Endothelial cell of umbilical vein (primary cell): Measurements from ENCODE around the gene ZNF675. TPM values are rescaled to one million over a fixed set of nuclear protein-coding genes. Genes with fewer than 3 reads are reported as not detected.

Experiments
- BruUV-seq: library from RNA; stranded (reverse); fragments of 400-500 nt; replicated peaks from 2 replicates; lab custom pipeline; 2021; lab: Mats Ljungman, UMichigan
- CTCF ChIA-PET: fragments of 300-600, 350-600 bp; sonication (Branson Sonifier 250); formaldehyde crosslinking; loops from one replicate; lab custom pipeline; 2021; ENCODE audit warnings: antibody characterized with exemption, inconsistent platforms; lab: Charles Lee
- POLR2A ChIA-PET: fragments of 300-600, 350-600 bp; sonication (Branson Sonifier 250); formaldehyde crosslinking; loops from one replicate; lab custom pipeline; 2021; ENCODE audit warnings: antibody characterized with exemption, inconsistent platforms; lab: Charles Lee
- DNase-seq: peaks from one replicate; pipeline ENCODE4 v3.0.0-alpha.2; 2011; ENCODE audit warnings: low read depth, low spot score
- FAIRE-seq: peaks from 2 replicates; lab custom pipeline; 2011; peaks lifted over from hg19 to GRCh38; lab: Jason Lieb, UNC
- H2AFZ ChIP-seq: 2 replicates; pipeline ENCODE4 v1.6.0; 2012; ENCODE audit warnings: low read depth, low read length, control low read depth, inconsistent platforms
- H3K27ac ChIP-seq: 2 replicates; pipeline ENCODE4 v1.5.1; 2011; ENCODE audit warnings: low read depth, mild to moderate bottlenecking, control low read depth, low read length, moderate library complexity; ENCODE audit not compliant: insufficient read depth
- H3K27me3 ChIP-seq, 2 experiments: 2 replicates each; pipeline versions ENCODE4 v1.6.0 to v1.6.1; 2011; ENCODE audit warnings: low read length in 2 of 2, mixed read lengths in 1 of 2; ENCODE audit not compliant: control insufficient read depth in 2 of 2, insufficient read depth in 2 of 2
- H3K36me3 ChIP-seq, 2 experiments: 2 replicates in 1 of 2; 3 replicates in 1 of 2; pipeline ENCODE4 v1.5.1; 2011; ENCODE audit warnings: low read length in 2 of 2, mild to moderate bottlenecking in 1 of 2, moderate library complexity in 1 of 2; ENCODE audit not compliant: control insufficient read depth in 2 of 2, insufficient read depth in 2 of 2; ENCODE audit errors: extremely low read depth in 1 of 2
- H3K4me1 ChIP-seq: 3 replicates; pipeline ENCODE4 v1.5.1; 2011; ENCODE audit warnings: mild to moderate bottlenecking, low read length; ENCODE audit not compliant: control insufficient read depth, insufficient read depth; ENCODE audit errors: extremely low read depth
- H3K4me2 ChIP-seq: 2 replicates; pipeline ENCODE4 v1.6.1; 2011; ENCODE audit warnings: low read length, control low read depth, mixed read lengths; ENCODE audit not compliant: insufficient read depth
- H3K4me3 ChIP-seq, 3 experiments: fragments of 200-600 bp in 1 of 3; sonication (generic), shearing (Covaris generic) in 1 of 3; replicated peaks in 1 of 3; 2 replicates each; pipeline ENCODE4 v1.5.1; 2011 to 2016; ENCODE audit warnings: control low read depth in 3 of 3, low read length in 3 of 3, mild to moderate bottlenecking in 2 of 3, inconsistent platforms in 1 of 3, low read depth in 1 of 3, moderate library complexity in 1 of 3; ENCODE audit not compliant: insufficient read depth in 1 of 3
- H3K79me2 ChIP-seq: 2 replicates; pipeline ENCODE4 v1.6.0; 2012; ENCODE audit warnings: low read length, inconsistent platforms; ENCODE audit not compliant: control insufficient read depth, insufficient read depth
- H3K9ac ChIP-seq: replicated peaks from 2 replicates; pipeline ENCODE3; 2011; ENCODE audit warnings: low read length, control low read depth; ENCODE audit not compliant: insufficient read depth; ENCODE audit errors: extremely low read depth
- H3K9me1 ChIP-seq: replicated peaks from 3 replicates; pipeline ENCODE4 v1.6.0; 2011; ENCODE audit warnings: mild to moderate bottlenecking, low read length; ENCODE audit not compliant: control insufficient read depth, insufficient read depth; ENCODE audit errors: extremely low read depth
- H3K9me3 ChIP-seq: replicated peaks from 2 replicates; pipeline ENCODE4 v1.5.1; 2012; ENCODE audit warnings: low read length, inconsistent platforms; ENCODE audit not compliant: control insufficient read depth, insufficient read depth
- H4K20me1 ChIP-seq: replicated peaks from 2 replicates; pipeline ENCODE3; 2011; ENCODE audit warnings: mild to moderate bottlenecking, low read length; ENCODE audit not compliant: control insufficient read depth, insufficient read depth; ENCODE audit errors: extremely low read depth
- CTCF ChIP-seq, 2 donors: IDR thresholded peaks; 1 replicate in 1 of 2; 2 replicates in 1 of 2; pipeline ENCODE4 v1.5.1; 2011; ENCODE audit warnings: low read length in 2 of 2, mild to moderate bottlenecking in 2 of 2, moderate library complexity in 2 of 2, control low read depth in 1 of 2, inconsistent platforms in 1 of 2, low read depth in 1 of 2; ENCODE audit not compliant: insufficient read depth in 1 of 2; ENCODE audit errors: extremely low read depth in 1 of 2
- EZH2 ChIP-seq: IDR thresholded peaks from 2 replicates; pipeline ENCODE4 v1.6.1; 2012; ENCODE audit warnings: borderline replicate concordance, low read depth, mild to moderate bottlenecking, moderate library complexity, low read length, inconsistent platforms; ENCODE audit not compliant: severe bottlenecking
- FOS ChIP-seq: IDR thresholded peaks from 2 replicates; pipeline ENCODE4 v1.6.1; 2011; ENCODE audit warnings: mild to moderate bottlenecking, low read length, moderate library complexity, borderline replicate concordance; ENCODE audit not compliant: insufficient read depth
- GATA2 ChIP-seq: IDR thresholded peaks from 2 replicates; pipeline ENCODE4 v1.7.0; 2011; ENCODE audit warnings: low read depth, mild to moderate bottlenecking, moderate library complexity, mixed read lengths, low read length; ENCODE audit not compliant: insufficient read length, insufficient read depth
- JUN ChIP-seq: IDR thresholded peaks from 2 replicates; pipeline ENCODE4 v1.6.1; 2011; ENCODE audit warnings: borderline replicate concordance, low read depth; ENCODE audit not compliant: insufficient read length, insufficient read depth
- MAX ChIP-seq: IDR thresholded peaks from 2 replicates; pipeline ENCODE4 v1.6.1; 2011; ENCODE audit not compliant: insufficient read depth, insufficient read length
- MYC ChIP-seq: IDR thresholded peaks from one replicate; pipeline ENCODE4 v1.6.1; 2011; ENCODE audit warnings: mild to moderate bottlenecking, low read depth, low read length
- POLR2A ChIP-seq: IDR thresholded peaks from 2 replicates; pipeline ENCODE4 v1.6.1; 2012; ENCODE audit warnings: low read depth, mild to moderate bottlenecking, control low read depth, low read length
- POLR2AphosphoS5 ChIP-seq: IDR thresholded peaks from 2 replicates; pipeline ENCODE4 v1.6.1; 2012; ENCODE audit warnings: low read depth, mild to moderate bottlenecking, control low read depth, low read length, moderate library complexity; ENCODE audit not compliant: insufficient read depth
- dilution Hi-C: fragments of 300-500 bp; cut with MboI; formaldehyde crosslinking; loops from one replicate; pipeline ENCODE4 v1.15.0; 2019; ENCODE audit warnings: low sequenced_read_pairs; ENCODE audit not compliant: extremely low pct_ligation_motif_present
- intact Hi-C: fragments of 100-400 bp; cut with micrococcal nuclease; formaldehyde crosslinking; loops from one replicate; pipeline ENCODE4 v1.10.0; 2022
- polyA plus RNA-seq, 4 experiments: library from polyadenylated mRNA; depleted of rRNA in 3 of 4; stranded (reverse) in 3 of 4; unstranded in 1 of 4; fragments of >200 nt; gene quantifications; 2 replicates each; pipeline versions ENCODE4 v1.2.1 to v1.2.3, GENCODE V29; 2011 to 2012; ENCODE audit warnings: missing spikeins in 1 of 4
- total RNA-seq: library from RNA; stranded (reverse); gene quantifications from 2 replicates; pipeline ENCODE4 v1.2.3, GENCODE V29; 2021

The ZNF675 gene
- total and polyA plus RNA-seq, 2 donors (not counting 3 experiments of a cell fraction or from before 2014, with no cell fraction given): 3.5 to 9.3 TPM

DNA sequence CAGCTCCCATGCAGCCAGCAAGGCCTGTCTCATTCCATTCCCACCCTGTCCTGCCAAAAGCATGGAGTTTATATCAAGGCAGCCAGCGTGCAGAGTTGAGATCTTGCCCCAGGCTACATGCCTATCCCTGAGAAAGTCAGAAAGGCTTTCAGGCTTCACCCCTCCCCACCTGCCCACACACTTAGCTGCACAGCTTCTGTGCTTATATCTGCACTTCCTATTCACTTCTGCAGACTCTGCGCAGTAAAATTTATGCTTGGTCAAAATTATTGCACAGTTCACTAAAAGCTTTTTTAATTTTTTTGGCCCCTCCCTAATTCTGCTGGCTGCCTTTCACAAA is 12.5 kb upstream of the ZNF675 start:
- H3K36me3 ChIP-seq: no peaks in the 10 kb centered on the region
- TF ChIP-seq JUN (no peak), GATA2 (no peak), EZH2 (no peak), MYC (no peak), FOS (no peak), POLR2A (no peak), CTCF (IDR thresholded peaks at IDR 0.05; ENCODE audit: extremely low read depth in 1 of 2, insufficient read depth in 1 of 2, low read depth in 1 of 2, low read length in 2 of 2) (no peak), POLR2AphosphoS5 (no peak), MAX (no peak)
- H3K4me2 ChIP-seq: no peak overlapping the region
- DNase-seq (no peak), FAIRE-seq (no peak)
- no peaks in the 10 kb centered on the region for H3K9me1 ChIP-seq
- no peaks in the 10 kb centered on the region for H3K27me3 ChIP-seq
- intact Hi-C loops (no loop called here), dilution Hi-C loops (no loop called here)
- no peaks in the 10 kb centered on the region for H3K4me1 ChIP-seq
- no peak overlapping the region for H3K27ac ChIP-seq
- H3K79me2 ChIP-seq: no peaks in the 10 kb centered on the region
- CTCF ChIA-PET: no interaction called here
- POLR2A ChIA-PET: no interaction called here
- H4K20me1 ChIP-seq: no peaks in the 10 kb centered on the region
- H3K9me3 ChIP-seq: peaks cover 2% of the 10 kb centered on the region
- BruUV-seq: no TSS peak
- no peak overlapping the region for H3K4me3 ChIP-seq
- no peak overlapping the region for H2AFZ ChIP-seq
- H3K9ac ChIP-seq: no peak overlapping the region
